ENCODE data around the gene MORC1.
"Not testable (repeated sequence)": the region's sequence is repeated elsewhere in the genome, so short reads cannot be mapped to it uniquely, and the experiment has no call there.

Gene MORC1

GRCh38 chr3:109081746-109082510 is 36.0 kb downstream of the MORC1 start:
- TF ChIP-seq, protein P1, sequence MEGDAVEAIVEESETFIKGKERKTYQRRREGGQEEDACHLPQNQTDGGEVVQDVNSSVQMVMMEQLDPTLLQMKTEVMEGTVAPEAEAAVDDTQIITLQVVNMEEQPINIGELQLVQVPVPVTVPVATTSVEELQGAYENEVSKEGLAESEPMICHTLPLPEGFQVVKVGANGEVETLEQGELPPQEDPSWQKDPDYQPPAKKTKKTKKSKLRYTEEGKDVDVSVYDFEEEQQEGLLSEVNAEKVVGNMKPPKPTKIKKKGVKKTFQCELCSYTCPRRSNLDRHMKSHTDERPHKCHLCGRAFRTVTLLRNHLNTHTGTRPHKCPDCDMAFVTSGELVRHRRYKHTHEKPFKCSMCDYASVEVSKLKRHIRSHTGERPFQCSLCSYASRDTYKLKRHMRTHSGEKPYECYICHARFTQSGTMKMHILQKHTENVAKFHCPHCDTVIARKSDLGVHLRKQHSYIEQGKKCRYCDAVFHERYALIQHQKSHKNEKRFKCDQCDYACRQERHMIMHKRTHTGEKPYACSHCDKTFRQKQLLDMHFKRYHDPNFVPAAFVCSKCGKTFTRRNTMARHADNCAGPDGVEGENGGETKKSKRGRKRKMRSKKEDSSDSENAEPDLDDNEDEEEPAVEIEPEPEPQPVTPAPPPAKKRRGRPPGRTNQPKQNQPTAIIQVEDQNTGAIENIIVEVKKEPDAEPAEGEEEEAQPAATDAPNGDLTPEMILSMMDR (IDR thresholded peaks at IDR 0.05; ENCODE audit: low read depth, low read length): peak; percentile 59
- Histone ChIP-seq H3K27ac (no peak overlapping the region), H3K4me3 (ENCODE audit: low read depth, low read length) (no peak overlapping the region), H3K9me3 (ENCODE audit: severe bottlenecking) (no peaks in the 10 kb centered on the region), H3K36me3 (no peaks in the 10 kb centered on the region), H3K27me3 (ENCODE audit: insufficient read depth, low read depth, severe bottlenecking) (no peaks in the 10 kb centered on the region)
- peak; percentile 28 for DNase-seq

GRCh38 chr3:109080090-109080489 is 37.8 kb downstream of the MORC1 start:
- H3K27ac ChIP-seq; H3K9me3 ChIP-seq (ENCODE audit: severe bottlenecking); H3K36me3 ChIP-seq; DNase-seq; H3K4me3 ChIP-seq (ENCODE audit: low read depth, low read length); H3K27me3 ChIP-seq (ENCODE audit: insufficient read depth, low read depth, severe bottlenecking): not testable (repeated sequence)

DNA sequence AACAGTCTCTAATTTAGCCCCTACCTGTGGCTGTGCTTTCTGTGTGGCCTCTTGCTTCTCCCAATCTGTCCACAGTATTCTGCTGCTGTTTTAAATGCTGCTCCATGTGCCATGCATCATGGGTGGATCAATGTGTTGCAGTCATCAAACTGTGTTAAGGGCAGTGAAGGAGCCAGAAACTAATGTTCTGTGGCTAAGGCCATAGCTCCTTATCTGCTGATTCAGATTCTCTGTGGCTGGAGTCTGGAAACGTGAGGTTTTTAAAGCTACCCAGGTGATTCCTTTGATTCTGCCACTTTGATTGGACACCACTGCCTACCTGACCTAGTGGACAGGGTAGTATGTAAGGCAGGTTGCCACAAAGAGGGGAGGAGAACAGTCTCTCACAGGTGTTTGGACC is 44.8 kb downstream of the MORC1 start:
- no peak for DNase-seq
- TF ChIP-seq, protein P1 (IDR thresholded peaks at IDR 0.05; ENCODE audit: low read depth, low read length): no peak
- Histone ChIP-seq H3K36me3 (no peaks in the 10 kb centered on the region), H3K27ac (no peak overlapping the region), H3K27me3 (ENCODE audit: insufficient read depth, low read depth, severe bottlenecking) (no peaks in the 10 kb centered on the region), H3K4me3 (ENCODE audit: low read depth, low read length) (no peak overlapping the region), H3K9me3 (ENCODE audit: severe bottlenecking) (no peaks in the 10 kb centered on the region)

DNA sequence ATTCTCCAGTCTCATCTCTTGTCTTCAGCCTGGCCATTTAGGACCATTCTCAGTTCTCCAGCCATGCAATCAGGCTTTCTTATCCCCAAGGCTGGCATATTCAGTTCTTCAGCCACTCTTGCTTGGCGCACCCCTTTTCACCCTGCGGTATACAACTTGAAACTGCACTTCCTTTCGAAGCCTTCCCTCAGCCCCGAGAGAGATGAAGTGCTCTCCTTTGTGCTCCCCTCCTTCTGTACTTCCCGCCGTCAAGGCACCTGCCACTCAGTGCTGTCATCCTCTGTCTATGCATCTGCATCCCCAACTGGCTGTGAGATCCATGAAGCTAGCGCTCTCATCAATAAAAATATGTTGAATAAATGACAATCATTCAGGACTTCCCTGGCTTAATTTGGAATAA is 45.7 kb downstream of the MORC1 start:
- Histone ChIP-seq H3K9me3 (ENCODE audit: severe bottlenecking) (no peaks in the 10 kb centered on the region), H3K36me3 (no peaks in the 10 kb centered on the region), H3K27ac (no peak overlapping the region), H3K27me3 (ENCODE audit: insufficient read depth, low read depth, severe bottlenecking) (no peaks in the 10 kb centered on the region), H3K4me3 (ENCODE audit: low read depth, low read length) (no peak overlapping the region)
- TF ChIP-seq, protein P1 (IDR thresholded peaks at IDR 0.05; ENCODE audit: low read depth, low read length): no peak
- DNase-seq: no peak

DNA sequence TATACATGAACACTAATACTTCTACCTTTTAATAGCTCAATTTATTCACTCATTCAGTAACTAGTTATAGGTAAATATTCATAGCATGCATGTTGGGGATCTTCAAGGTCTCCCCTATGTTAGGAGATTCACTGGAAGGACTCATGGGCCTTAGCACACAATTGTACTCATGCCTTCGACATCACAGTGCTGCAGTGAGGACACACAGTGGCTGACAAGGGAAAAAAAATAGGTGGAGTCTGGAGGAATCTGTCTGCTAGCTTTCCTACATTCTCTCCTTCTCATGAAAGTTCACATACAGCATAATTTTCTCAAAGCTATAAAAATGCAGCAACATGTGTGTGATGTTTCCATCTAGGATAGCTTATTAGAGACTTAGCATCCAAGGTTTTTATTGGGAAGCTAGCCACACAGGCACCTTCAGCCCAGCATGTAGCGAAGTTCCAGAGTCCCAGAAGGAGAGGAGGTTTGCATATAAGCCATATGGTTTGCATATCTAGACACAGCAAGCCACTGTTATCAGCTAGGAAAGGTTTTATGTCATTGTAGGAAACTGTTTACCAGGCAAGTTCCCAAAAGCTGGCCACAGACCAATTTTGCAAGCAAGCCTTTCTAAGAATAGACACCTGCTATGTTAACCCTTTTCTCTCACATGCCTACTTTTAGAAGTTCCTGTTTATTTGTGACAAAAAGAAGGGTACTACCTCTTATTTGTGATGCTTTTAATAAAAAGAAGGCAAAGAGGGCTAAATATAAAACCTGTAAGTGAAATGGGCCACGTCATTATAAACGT is 46.4 kb downstream of the MORC1 start:
- H3K4me3 ChIP-seq (ENCODE audit: low read depth, low read length): no peak overlapping the region
- no peak overlapping the region for H3K27ac ChIP-seq
- no peak for DNase-seq

DNA sequence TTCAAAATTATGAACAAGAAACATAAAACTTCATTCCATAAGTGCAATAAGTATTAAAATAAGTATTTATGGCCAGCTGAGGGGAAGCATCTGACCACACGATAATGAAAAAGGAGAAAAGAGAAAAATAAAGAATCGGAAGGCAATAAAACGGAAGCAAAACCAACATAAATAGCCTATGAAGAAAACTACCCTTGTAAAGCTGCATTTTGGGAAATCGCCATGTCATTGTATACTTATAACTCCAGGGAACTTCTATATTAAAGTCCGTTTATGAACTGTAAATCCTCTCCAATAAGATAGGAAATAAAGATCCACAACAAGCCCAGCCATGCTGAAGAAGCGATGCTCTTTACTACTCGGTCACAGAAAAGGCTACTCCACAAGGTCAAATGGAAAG is 47.7 kb downstream of the MORC1 start:
- Histone ChIP-seq H3K27ac (no peak overlapping the region), H3K4me3 (ENCODE audit: low read depth, low read length) (no peak overlapping the region), H3K36me3 (no peaks in the 10 kb centered on the region), H3K9me3 (ENCODE audit: severe bottlenecking) (no peaks in the 10 kb centered on the region), H3K27me3 (ENCODE audit: insufficient read depth, low read depth, severe bottlenecking) (no peaks in the 10 kb centered on the region)
- TF ChIP-seq, protein P1 (IDR thresholded peaks at IDR 0.05; ENCODE audit: low read depth, low read length): no peak
- no peak for DNase-seq

More for the DNA sequence above, 46.4 kb downstream of the MORC1 start:
- Histone ChIP-seq H3K9me3 (ENCODE audit: severe bottlenecking) (no peaks in the 10 kb centered on the region), H3K27me3 (ENCODE audit: insufficient read depth, low read depth, severe bottlenecking) (no peaks in the 10 kb centered on the region), H3K36me3 (no peaks in the 10 kb centered on the region)
- TF ChIP-seq, protein P1 (IDR thresholded peaks at IDR 0.05; ENCODE audit: low read depth, low read length): 0 out of 2 replicates have a peak, but pooled peaks have one; percentile 31

Measured in WERI-Rb-1 (cell line).